ENCODE data around the gene STK10. TPM values are rescaled to one million over a fixed set of nuclear protein-coding genes. Genes with fewer than 3 reads are reported as not detected.

The STK10 gene
- total and polyA plus RNA-seq, 9 of the 15 experiments (the other 6 are each of a cell fraction or from before 2014, with no cell fraction given): 0.30 to 6.7 (median 2.4) TPM

GRCh38 chr5:172144291-172144815 is 43.7 kb downstream of the STK10 start (continued):
- TF ChIP-seq ZNF407 (IDR thresholded peaks at IDR 0.05; ENCODE audit: low read depth): no peak
- TF ChIP-seq ARHGAP35 (IDR thresholded peaks at IDR 0.05; ENCODE audit: partially characterized antibody): no peak
- TF ChIP-seq HNRNPH1 (optimal IDR thresholded peaks at IDR 0.05; ENCODE audit: low read depth, low read length): no peak
- no peak for TF ChIP-seq OTX1 (CRISPR knock-in tag; IDR thresholded peaks at IDR 0.05)
- TF ChIP-seq SLC30A9 (CRISPR knock-in tag; IDR thresholded peaks at IDR 0.05): no peak
- no peak for TF ChIP-seq FOXJ2 (tag; IDR thresholded peaks at IDR 0.05)
- no peak for TF ChIP-seq RBM17 (IDR thresholded peaks at IDR 0.05; ENCODE audit: borderline replicate concordance, low read depth, low read length)
- TF ChIP-seq CAMTA2 (CRISPR knock-in tag; conservative IDR thresholded peaks at IDR 0.05): no peak
- no peak for TF ChIP-seq SIN3B (IDR thresholded peaks at IDR 0.05; ENCODE audit: low read depth)
- TF ChIP-seq ZNF318 (IDR thresholded peaks at IDR 0.05; ENCODE audit: borderline replicate concordance in 1 of 2, low read depth in 1 of 2): no peak
- TF ChIP-seq SRSF3 (IDR thresholded peaks at IDR 0.05; ENCODE audit: insufficient read depth, low read length): no peak
- no peak for TF ChIP-seq SRSF7 (optimal IDR thresholded peaks at IDR 0.05; ENCODE audit: low read depth, low read length)
- no peak for TF ChIP-seq C11orf30 (IDR thresholded peaks at IDR 0.05; ENCODE audit: low read depth)
